T-cell (primary cell): ENCODE results near the gene GSE1. TPM values are rescaled to one million over a fixed set of nuclear protein-coding genes. Genes with fewer than 3 reads are reported as not detected.
A peak's percentile ranks its signal among the peaks of the same experiment; 100 is the strongest.

Source experiments
- ATAC-seq, 4 experiments: fragments of 200-7000 bp in 3 of 4; fragments of 150-1000 bp in 1 of 4; cut with Tn5 transposase; replicated peaks in 1 of 4; 1 replicate in 3 of 4; 2 replicates in 1 of 4; pipeline ENCODE4 v1.10.0; 2021; ENCODE audit warnings: moderate library complexity in 3 of 4, mild to moderate bottlenecking in 2 of 4, moderate number of reproducible peaks in 1 of 4
- CTCF ChIA-PET, 2 donors: fragments of 300-600 bp; sonication (Branson Sonifier 250); formaldehyde crosslinking; loops; one replicate each; lab custom pipeline; 2022; ENCODE audit warnings: antibody characterized with exemption in 2 of 2; lab: Charles Lee
- POLR2A ChIA-PET, 2 donors: fragments of 300-600 bp; sonication (Branson Sonifier 250); formaldehyde crosslinking; loops; one replicate each; lab custom pipeline; 2022; ENCODE audit warnings: antibody characterized with exemption in 2 of 2; lab: Charles Lee
- DNase-seq, 35 experiments: peaks; one replicate each; pipeline versions ENCODE4 v3.0.0 to v3.0.0-alpha.2; 2013 to 2023
- H3K27ac ChIP-seq: one replicate; pipeline ENCODE4 v1.5.1; 2013; ENCODE audit warnings: low read length
- H3K27me3 ChIP-seq, 2 experiments: replicated peaks in 1 of 2; 1 replicate in 1 of 2; 2 replicates in 1 of 2; pipeline versions ENCODE4 v1.6.1 to v1.7.0; 2013; ENCODE audit warnings: low read length in 1 of 2, mixed read lengths in 1 of 2; ENCODE audit not compliant: control insufficient read depth in 2 of 2, insufficient read depth in 2 of 2; ENCODE audit errors: extremely low read depth in 1 of 2
- H3K36me3 ChIP-seq, 2 donors: 1 replicate in 1 of 2; 2 replicates in 1 of 2; pipeline versions ENCODE4 v1.6.1 to v1.7.0; 2013; ENCODE audit warnings: low read length in 1 of 2; ENCODE audit not compliant: control insufficient read depth in 2 of 2, insufficient read depth in 1 of 2; ENCODE audit errors: extremely low read depth in 1 of 2
- H3K4me1 ChIP-seq, 2 experiments: 1 replicate in 1 of 2; 2 replicates in 1 of 2; pipeline versions ENCODE4 v1.6.1 to v1.7.0; 2013; ENCODE audit warnings: low read length in 2 of 2, mixed read lengths in 1 of 2; ENCODE audit not compliant: insufficient read depth in 2 of 2, control insufficient read depth in 1 of 2; ENCODE audit errors: extremely low read depth in 1 of 2
- H3K4me3 ChIP-seq, 2 donors: 1 replicate in 1 of 2; 2 replicates in 1 of 2; pipeline versions ENCODE4 v1.5.1 to v1.7.0; 2013; ENCODE audit warnings: mild to moderate bottlenecking in 2 of 2, low read length in 1 of 2, moderate library complexity in 1 of 2; ENCODE audit not compliant: control insufficient read depth in 1 of 2; ENCODE audit errors: extremely low read depth in 1 of 2
- H3K9me3 ChIP-seq: 2 replicates; pipeline ENCODE4 v1.7.0; 2013
- H3K27ac Mint-ChIP-seq, 2 donors: one replicate each; pipeline ENCODE4 v1.8.0; 2020 to 2021; ENCODE audit warnings: mild to moderate bottlenecking in 2 of 2, mixed read lengths in 2 of 2
- H3K27me3 Mint-ChIP-seq, 2 donors: one replicate each; pipeline ENCODE4 v1.8.0; 2021 to 2022; ENCODE audit warnings: mixed read lengths in 2 of 2
- H3K36me3 Mint-ChIP-seq: one replicate; pipeline ENCODE4 v1.8.0; 2021; ENCODE audit warnings: mixed read lengths
- H3K4me1 Mint-ChIP-seq, 3 donors: one replicate each; pipeline ENCODE4 v1.8.0; 2020 to 2022; ENCODE audit warnings: mixed read lengths in 3 of 3, mild to moderate bottlenecking in 1 of 3
- H3K4me3 Mint-ChIP-seq, 3 donors: one replicate each; pipeline ENCODE4 v1.8.0; 2020 to 2022; ENCODE audit warnings: mild to moderate bottlenecking in 3 of 3, mixed read lengths in 3 of 3, moderate library complexity in 3 of 3
- H3K9me3 Mint-ChIP-seq, 3 donors: one replicate each; pipeline ENCODE4 v1.8.0; 2020 to 2022; ENCODE audit warnings: mixed read lengths in 3 of 3
- WGBS: methylation state at CpG from one replicate; pipeline ENCODE4 v1.1.5; 2013; ENCODE audit warnings: missing lambda C conversion rate; ENCODE audit not compliant: insufficient coverage; 5-methylcytosine and 5-hydroxymethylcytosine counted together
- total RNA-seq, 35 experiments: library from RNA in 6 of 35; stranded (reverse) in 6 of 35; fragments of 120-200 nt in 1 of 35; gene quantifications; one replicate each; pipeline versions ENCODE4 v1.2.1 to v1.2.4 and lab custom pipeline; 2013 to 2026

The GSE1 gene
- total RNA-seq, 5 donors from 2014 or later (not counting 1 experiment from before 2014, with no cell fraction given), result 29.1 to 61.7 (median 37.4) TPM

- no peaks in the 10 kb centered on the region for H3K36me3 Mint-ChIP-seq
- Histone ChIP-seq H3K4me1 (peaks cover 4 to 38% of the 10 kb centered on the region in 2 experiments), H3K27ac (no peak overlapping the region), H3K36me3 (no peaks in the 10 kb centered on the region), H3K27me3 (no peaks in the 10 kb centered on the region), H3K4me3 (no peak overlapping the region), H3K9me3 (no peaks in the 10 kb centered on the region)
- WGBS, result 91% methylated on average over 19 of the region's 28 CpGs
- no peaks in the 10 kb centered on the region for H3K27me3 Mint-ChIP-seq
- no peak overlapping the region for H3K4me3 Mint-ChIP-seq
- ATAC-seq (no peak), DNase-seq (no peak)
- peaks cover 14 to 32% (median 18%) of the 10 kb centered on the region in 3 donors for H3K4me1 Mint-ChIP-seq
- ChIA-PET POLR2A (no interaction called here), CTCF (no interaction called here)
- H3K9me3 Mint-ChIP-seq, result no peaks in the 10 kb centered on the region
- H3K27ac Mint-ChIP-seq, result no peak overlapping the region
Observed at GRCh38 chr16:85605051-85605911, 7.8 kb upstream of the GSE1 start.

- WGBS, result 86% methylated on average over 15 of the region's 22 CpGs
- POLR2A ChIA-PET, result no interaction called here
- H3K4me3 ChIP-seq, result no peak overlapping the region
Observed at GRCh38 chr16:85605912-85606841, 6.9 kb upstream of the GSE1 start.

DNA sequence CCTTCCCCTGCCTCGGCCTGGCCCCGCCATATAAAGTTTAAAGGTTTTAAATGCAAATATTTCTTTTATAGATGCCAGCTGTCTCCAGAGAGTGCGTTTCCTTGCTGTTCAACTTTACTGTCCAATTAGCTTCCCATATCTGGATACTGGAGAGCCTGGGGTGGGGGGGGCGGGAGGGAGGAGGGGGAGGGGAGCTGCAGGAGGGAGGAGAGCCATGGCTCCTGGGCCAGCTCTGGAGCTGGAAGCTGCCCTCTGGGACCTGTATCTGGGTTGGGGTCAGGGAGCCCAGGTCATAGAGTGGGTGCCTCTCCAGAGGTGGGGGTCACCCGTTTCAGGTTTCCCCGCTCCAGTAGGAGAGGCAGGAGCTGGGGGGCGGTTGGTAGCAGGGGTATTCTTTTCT lies 6.2 kb upstream of the GSE1 start:
- Histone ChIP-seq H3K27me3 (peaks cover 0 to 6% of the 10 kb centered on the region in 2 experiments), H3K4me3 (peak overlapping the region in 1 of 2 donors; percentile 7), H3K9me3 (no peaks in the 10 kb centered on the region), H3K36me3 (no peaks in the 10 kb centered on the region), H3K4me1 (peaks cover 8 to 50% of the 10 kb centered on the region in 2 experiments), H3K27ac (no peak overlapping the region)
- Mint-ChIP-seq H3K4me1 (peaks cover 20 to 39% (median 25%) of the 10 kb centered on the region in 3 donors), H3K36me3 (no peaks in the 10 kb centered on the region), H3K4me3 (peak overlapping the region in 1 of 3 donors; percentile 53), H3K27ac (no peak overlapping the region), H3K27me3 (peaks cover 0 to 3% of the 10 kb centered on the region in 2 donors), H3K9me3 (no peaks in the 10 kb centered on the region)
- DNase-seq, result no peak
- POLR2A ChIA-PET, result interaction anchor here in 1 of 2 donors (0.6 kb wide), 1 partner anchor 47 kb away, joined by 8 read pairs; no protein-coding TSS in a partner anchor
- no CpG with 5 or more reads among the region's 7 CpGs for WGBS
- ATAC-seq, result no peak
- CTCF ChIA-PET, result interaction anchor here (0.6 to 2.2 kb wide), 3 partner anchors 8 to 10 kb away, joined by 3 to 10 read pairs (median 7); no protein-coding TSS in a partner anchor

More at GRCh38 chr16:85605912-85606841, 6.9 kb upstream of the GSE1 start:
- Histone ChIP-seq H3K27me3 (peaks cover 0 to 6% of the 10 kb centered on the region in 2 experiments), H3K36me3 (no peaks in the 10 kb centered on the region), H3K4me1 (peaks cover 8 to 47% of the 10 kb centered on the region in 2 experiments), H3K9me3 (no peaks in the 10 kb centered on the region), H3K27ac (no peak overlapping the region)
- Mint-ChIP-seq H3K27me3 (peaks cover 0 to 3% of the 10 kb centered on the region in 2 donors), H3K27ac (no peak overlapping the region), H3K36me3 (no peaks in the 10 kb centered on the region), H3K9me3 (no peaks in the 10 kb centered on the region), H3K4me1 (peaks cover 20 to 39% (median 25%) of the 10 kb centered on the region in 3 donors), H3K4me3 (no peak overlapping the region)
- ATAC-seq, result no peak
- no peak for DNase-seq
- CTCF ChIA-PET, result interaction anchor here (0.6 to 2.2 kb wide), 3 partner anchors 9 to 11 kb away, joined by 3 to 10 read pairs (median 7); no protein-coding TSS in a partner anchor

GRCh38 chr16:85607321-85607765 lies 5.8 kb upstream of the GSE1 start:
- no peak overlapping the region for H3K27ac ChIP-seq
- peak overlapping the region in 1 of 3 donors; percentile 53 for H3K4me3 Mint-ChIP-seq
- H3K9me3 ChIP-seq, result no peaks in the 10 kb centered on the region
- ChIA-PET CTCF (interaction anchor here (1.5 to 2.2 kb wide), 2 partner anchors 9 to 10 kb away, joined by 7 to 10 read pairs; no protein-coding TSS in a partner anchor), POLR2A (interaction anchor here in 1 of 2 donors (0.6 kb wide), 1 partner anchor 47 kb away, joined by 8 read pairs; no protein-coding TSS in a partner anchor)
- peaks cover 20 to 41% (median 25%) of the 10 kb centered on the region in 3 donors for H3K4me1 Mint-ChIP-seq
- no peaks in the 10 kb centered on the region for H3K36me3 ChIP-seq
- peak overlapping the region in 1 of 2 donors; percentile 7 for H3K4me3 ChIP-seq
- no peaks in the 10 kb centered on the region for H3K36me3 Mint-ChIP-seq
- ATAC-seq (no peak), DNase-seq (peak in 3 of 35 experiments; percentile 9 to 16 (median 11))
- H3K27me3 Mint-ChIP-seq, result peaks cover 0 to 3% of the 10 kb centered on the region in 2 donors
- no peaks in the 10 kb centered on the region for H3K9me3 Mint-ChIP-seq
- H3K27me3 ChIP-seq, result peaks cover 0 to 6% of the 10 kb centered on the region in 2 experiments
- H3K27ac Mint-ChIP-seq, result no peak overlapping the region
- WGBS, result 41% methylated on average over 9 of the region's 21 CpGs
- H3K4me1 ChIP-seq, result peaks cover 9 to 53% of the 10 kb centered on the region in 2 experiments

- Histone ChIP-seq H3K36me3 (no peaks in the 10 kb centered on the region), H3K4me1 (peaks cover 10 to 59% of the 10 kb centered on the region in 2 experiments), H3K4me3 (no peak overlapping the region), H3K27ac (no peak overlapping the region), H3K9me3 (no peaks in the 10 kb centered on the region), H3K27me3 (peaks cover 0 to 6% of the 10 kb centered on the region in 2 experiments)
- DNase-seq (no peak), ATAC-seq (no peak)
- Mint-ChIP-seq H3K36me3 (no peaks in the 10 kb centered on the region), H3K27ac (no peak overlapping the region), H3K9me3 (no peaks in the 10 kb centered on the region), H3K27me3 (peaks cover 0 to 3% of the 10 kb centered on the region in 2 donors), H3K4me3 (no peak overlapping the region), H3K4me1 (peaks cover 20 to 44% (median 25%) of the 10 kb centered on the region in 3 donors)
- ChIA-PET CTCF (interaction anchor here (1.5 to 2.2 kb wide), 2 partner anchors 8 to 9 kb away, joined by 7 to 10 read pairs; no protein-coding TSS in a partner anchor), POLR2A (no interaction called here)
- 95% methylated on average over 8 of the region's 14 CpGs for WGBS
Observed at GRCh38 chr16:85607796-85608514, 5.2 kb upstream of the GSE1 start.
